HepG2 (cell line): ENCODE data around the gene TM9SF4. TPM values are rescaled to one million over a fixed set of nuclear protein-coding genes. Genes with fewer than 3 reads are reported as not detected.

Experiments
- ATAC-seq: fragments of 200-7000 bp; cut with Tn5 transposase; 3 replicates; pipeline ENCODE4 v1.9.1; 2020; ENCODE audit warnings: mild to moderate bottlenecking, moderate library complexity
- BruUV-seq: library from RNA; stranded (reverse); fragments of 400-500 nt; replicated peaks from 2 replicates; lab custom pipeline; 2021; lab: Mats Ljungman, UMichigan
- CTCF ChIA-PET: fragments of 300-600 bp; formaldehyde crosslinking; extraction: SDS; loops from one replicate; lab custom pipeline; 2021; ENCODE audit warnings: low total read pairs, inconsistent platforms, low intra/inter-chr PET ratio; lab: Yijun Ruan, JAX
- POLR2A ChIA-PET: fragments of 350-600 bp; sonication (Branson Sonifier 250); formaldehyde crosslinking; loops from one replicate; lab custom pipeline; 2020; ENCODE audit warnings: antibody characterized with exemption, inconsistent platforms; lab: Yijun Ruan, JAX
- DNase-seq: peaks from one replicate; pipeline ENCODE4 v3.0.0-alpha.2; 2015; ENCODE audit warnings: low spot score
- FAIRE-seq: peaks from 3 replicates; lab custom pipeline; 2011; peaks lifted over from hg19 to GRCh38; lab: Jason Lieb, UNC
- H2AFZ ChIP-seq: one replicate; pipeline ENCODE4 v1.6.1; 2011; ENCODE audit warnings: low read length, inconsistent platforms
- H3K27ac ChIP-seq: fragments of 300-600 bp; 3 replicates; pipeline ENCODE4 v1.8.0; 2011; ENCODE audit warnings: mixed run types, mild to moderate bottlenecking, mixed read lengths, low read length, inconsistent platforms; ENCODE audit not compliant: insufficient read depth; ENCODE audit errors: extremely low read length
- H3K27me3 ChIP-seq, 2 experiments: fragments of 200-600 bp in 1 of 2; 2 replicates in 1 of 2; 3 replicates in 1 of 2; pipeline versions ENCODE4 v1.6.0 to v1.8.0; 2011; ENCODE audit warnings: low read length in 2 of 2, mild to moderate bottlenecking in 2 of 2, moderate library complexity in 2 of 2, inconsistent platforms in 1 of 2; ENCODE audit not compliant: insufficient read depth in 2 of 2, control insufficient read depth in 1 of 2
- H3K36me3 ChIP-seq, 2 experiments: fragments of 200-600 bp in 1 of 2; replicated peaks in 1 of 2; 2 replicates in 1 of 2; 3 replicates in 1 of 2; pipeline versions ENCODE4 v1.5.1 to v1.8.0; 2011; ENCODE audit warnings: low read length in 2 of 2, inconsistent platforms in 1 of 2; ENCODE audit not compliant: insufficient read depth in 2 of 2, control insufficient read depth in 1 of 2
- H3K4me1 ChIP-seq: 2 replicates; pipeline ENCODE4 v1.5.1; 2012; ENCODE audit warnings: low read length, inconsistent platforms; ENCODE audit not compliant: insufficient read depth
- H3K4me2 ChIP-seq: 2 replicates; pipeline ENCODE4 v1.6.0; 2011; ENCODE audit warnings: low read depth, low read length, inconsistent platforms
- H3K4me3 ChIP-seq, 3 experiments: fragments of 200-600 bp in 1 of 3; sonication (generic), shearing (Covaris generic) in 1 of 3; replicated peaks in 1 of 3; 2 replicates each; pipeline ENCODE4 v1.5.1; 2011 to 2016; ENCODE audit warnings: low read length in 3 of 3, inconsistent platforms in 2 of 3, low read depth in 2 of 3, mild to moderate bottlenecking in 2 of 3, control low read depth in 1 of 3, mixed read lengths in 1 of 3; ENCODE audit not compliant: insufficient read depth in 1 of 3
- H3K79me2 ChIP-seq: one replicate; pipeline ENCODE4 v1.6.1; 2011; ENCODE audit warnings: low read length, inconsistent platforms; ENCODE audit not compliant: insufficient read depth
- H3K9ac ChIP-seq: 2 replicates; pipeline ENCODE4 v1.6.0; 2011; ENCODE audit warnings: mild to moderate bottlenecking, low read depth, low read length, inconsistent platforms; ENCODE audit not compliant: insufficient read depth
- H3K9me3 ChIP-seq: 2 replicates; pipeline ENCODE4 v1.5.1; 2012; ENCODE audit warnings: mild to moderate bottlenecking, low read length
- H4K20me1 ChIP-seq: 2 replicates; pipeline ENCODE4 v1.6.0; 2011; ENCODE audit warnings: inconsistent platforms, mild to moderate bottlenecking, low read length, moderate library complexity; ENCODE audit not compliant: insufficient read depth
- ASH2L ChIP-seq: fragments of 300-600, 200-600 bp; sonication (generic); IDR thresholded peaks from 2 replicates; pipeline ENCODE4 v1.7.0; 2017; ENCODE audit warnings: low read depth, mild to moderate bottlenecking, moderate library complexity, mixed read lengths, low read length; ENCODE audit not compliant: insufficient read length
- ATAD3A ChIP-seq: sonication (generic); formaldehyde crosslinking; IDR thresholded peaks from 2 replicates; pipeline ENCODE4 v1.4.0; 2020; ENCODE audit warnings: missing genetic modification reagents
- ATF1 ChIP-seq: IDR thresholded peaks from 2 replicates; pipeline ENCODE4 v1.6.1; 2016; ENCODE audit warnings: mild to moderate bottlenecking, control low read depth
- ETV6 ChIP-seq: sonication (generic); formaldehyde crosslinking; conservative IDR thresholded peaks from 2 replicates; pipeline ENCODE4 v1.4.0; 2020; ENCODE audit warnings: missing genetic modification reagents
- HMG20A ChIP-seq: IDR thresholded peaks from 2 replicates; pipeline ENCODE4 v1.6.1; 2016; ENCODE audit warnings: borderline replicate concordance
- MXD4 ChIP-seq: IDR thresholded peaks from 2 replicates; pipeline ENCODE4 v1.6.1; 2016; ENCODE audit warnings: mild to moderate bottlenecking, missing biosample characterization, missing genetic modification reagents
- RAD51 ChIP-seq: fragments of 450-650 bp; IDR thresholded peaks from 2 replicates; pipeline ENCODE4 v1.6.1; 2016; ENCODE audit warnings: borderline replicate concordance
- RARA ChIP-seq: IDR thresholded peaks from 2 replicates; pipeline ENCODE4 v1.6.1; 2016; ENCODE audit warnings: missing genetic modification reagents, missing compliant biosample characterization
- TBX2 ChIP-seq: sonication (generic); formaldehyde crosslinking; IDR thresholded peaks from 2 replicates; pipeline ENCODE4 v1.5.0; 2020; ENCODE audit warnings: missing genetic modification reagents, mild to moderate bottlenecking, borderline replicate concordance
- ZBTB7B ChIP-seq: sonication (generic); formaldehyde crosslinking; IDR thresholded peaks from 2 replicates; pipeline ENCODE4 v1.4.0; 2020; ENCODE audit warnings: missing genetic modification reagents
- ZFP82 ChIP-seq: sonication (generic); formaldehyde crosslinking; IDR thresholded peaks from 2 replicates; pipeline ENCODE4 v1.5.1; 2020; ENCODE audit warnings: mild to moderate bottlenecking, missing genetic modification reagents, borderline replicate concordance
- ZNF232 ChIP-seq: sonication (generic); formaldehyde crosslinking; IDR thresholded peaks from 2 replicates; pipeline ENCODE4 v1.4.0; 2020; ENCODE audit warnings: missing genetic modification reagents, borderline replicate concordance
- ZNF296 ChIP-seq: sonication (generic); formaldehyde crosslinking; conservative IDR thresholded peaks from 2 replicates; pipeline ENCODE4 v1.5.0; 2020; ENCODE audit warnings: mild to moderate bottlenecking, missing genetic modification reagents
- ZNF572 ChIP-seq: sonication (generic); formaldehyde crosslinking; IDR thresholded peaks from 2 replicates; pipeline ENCODE4 v1.5.1; 2020; ENCODE audit warnings: mild to moderate bottlenecking, missing genetic modification reagents
- ZNF891 ChIP-seq: sonication (generic); formaldehyde crosslinking; IDR thresholded peaks from 2 replicates; pipeline ENCODE4 v1.5.0; 2020; ENCODE audit warnings: mild to moderate bottlenecking, missing genetic modification reagents
- WGBS: methylation state at CpG from one replicate; pipeline ENCODE4 v1.1.6; 2017; ENCODE audit warnings: low lambda C conversion rate; 5-methylcytosine and 5-hydroxymethylcytosine counted together
- in situ Hi-C: cut with HindIII; loops from 2 replicates; pipeline ENCODE4 v1.10.0; 2017; ENCODE audit warnings: low pct_unique_long_range_greater_than_20kb; ENCODE audit not compliant: extremely low pct_ligation_motif_present
- intact Hi-C: fragments of 100-400 bp; cut with micrococcal nuclease; formaldehyde crosslinking; loops from one replicate; pipeline ENCODE4 v1.10.0; 2022; ENCODE audit not compliant: unreplicated experiment
- polyA plus RNA-seq, 8 experiments: library from polyadenylated mRNA; depleted of rRNA in 3 of 8; stranded (reverse) in 7 of 8; unstranded in 1 of 8; fragments of >200 nt; fragmentation: Illumina TruSeq in 4 of 8; extraction: Trizol in 4 of 8; gene quantifications; 2 replicates each; pipeline versions ENCODE4 v1.2.1 to v1.2.3, GENCODE V29; 2011 to 2016; ENCODE audit warnings: low read depth in 4 of 8, missing spikeins in 1 of 8, mixed read lengths in 1 of 8; ENCODE audit not compliant: insufficient read depth in 1 of 8
- total RNA-seq, 5 experiments: library from RNA; depleted of rRNA; stranded (reverse); fragments of >200 nt; fragmentation: Illumina TruSeq; extraction: Trizol; gene quantifications; 2 replicates each; pipeline ENCODE4 v1.2.3, GENCODE V29; 2016; ENCODE audit warnings: low read depth in 1 of 5
- TF ChIP-seq, protein P1 (sequence below): sonication (generic); formaldehyde crosslinking; IDR thresholded peaks from 2 replicates; pipeline ENCODE4 v1.5.0; 2020; ENCODE audit warnings: missing genetic modification reagents, mild to moderate bottlenecking, borderline replicate concordance
- TF ChIP-seq, protein P2 (sequence below): IDR thresholded peaks from 2 replicates; pipeline ENCODE4 v1.6.1; 2016; ENCODE audit warnings: low read depth, missing genetic modification reagents, missing compliant biosample characterization

TM9SF4 gene
- total and polyA plus RNA-seq, 2 of the 13 experiments (the other 11 are each of a cell fraction or from before 2014, with no cell fraction given), result 53.5 to 171 TPM

GRCh38 chr20:32179515-32179914 lies 70.0 kb downstream of the TM9SF4 start:
- TF ChIP-seq ASH2L (no peak), TBX2 (no peak), HMG20A (CRISPR knock-in tag) (no peak), ATF1 (CRISPR knock-in tag) (no peak), ZNF891 (no peak), ZBTB7B (CRISPR knock-in tag) (no peak), RAD51 (no peak), ZNF572 (no peak)
- TF ChIP-seq, protein P1, sequence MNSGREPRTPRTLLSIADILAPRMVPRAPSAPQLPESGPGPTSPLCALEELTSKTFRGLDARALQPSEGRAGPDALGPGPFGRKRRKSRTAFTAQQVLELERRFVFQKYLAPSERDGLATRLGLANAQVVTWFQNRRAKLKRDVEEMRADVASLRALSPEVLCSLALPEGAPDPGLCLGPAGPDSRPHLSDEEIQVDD, result no peak
- POLR2A ChIA-PET, result no interaction called here
- no peak for DNase-seq

GRCh38 chr20:32179934-32180333 lies 70.4 kb downstream of the TM9SF4 start:
- H3K4me1 ChIP-seq, result peaks cover 23% of the 10 kb centered on the region
- no peak for TF ChIP-seq ZNF296 (CRISPR knock-in tag)
- no peak for TF ChIP-seq MXD4
- TF ChIP-seq, protein P2, sequence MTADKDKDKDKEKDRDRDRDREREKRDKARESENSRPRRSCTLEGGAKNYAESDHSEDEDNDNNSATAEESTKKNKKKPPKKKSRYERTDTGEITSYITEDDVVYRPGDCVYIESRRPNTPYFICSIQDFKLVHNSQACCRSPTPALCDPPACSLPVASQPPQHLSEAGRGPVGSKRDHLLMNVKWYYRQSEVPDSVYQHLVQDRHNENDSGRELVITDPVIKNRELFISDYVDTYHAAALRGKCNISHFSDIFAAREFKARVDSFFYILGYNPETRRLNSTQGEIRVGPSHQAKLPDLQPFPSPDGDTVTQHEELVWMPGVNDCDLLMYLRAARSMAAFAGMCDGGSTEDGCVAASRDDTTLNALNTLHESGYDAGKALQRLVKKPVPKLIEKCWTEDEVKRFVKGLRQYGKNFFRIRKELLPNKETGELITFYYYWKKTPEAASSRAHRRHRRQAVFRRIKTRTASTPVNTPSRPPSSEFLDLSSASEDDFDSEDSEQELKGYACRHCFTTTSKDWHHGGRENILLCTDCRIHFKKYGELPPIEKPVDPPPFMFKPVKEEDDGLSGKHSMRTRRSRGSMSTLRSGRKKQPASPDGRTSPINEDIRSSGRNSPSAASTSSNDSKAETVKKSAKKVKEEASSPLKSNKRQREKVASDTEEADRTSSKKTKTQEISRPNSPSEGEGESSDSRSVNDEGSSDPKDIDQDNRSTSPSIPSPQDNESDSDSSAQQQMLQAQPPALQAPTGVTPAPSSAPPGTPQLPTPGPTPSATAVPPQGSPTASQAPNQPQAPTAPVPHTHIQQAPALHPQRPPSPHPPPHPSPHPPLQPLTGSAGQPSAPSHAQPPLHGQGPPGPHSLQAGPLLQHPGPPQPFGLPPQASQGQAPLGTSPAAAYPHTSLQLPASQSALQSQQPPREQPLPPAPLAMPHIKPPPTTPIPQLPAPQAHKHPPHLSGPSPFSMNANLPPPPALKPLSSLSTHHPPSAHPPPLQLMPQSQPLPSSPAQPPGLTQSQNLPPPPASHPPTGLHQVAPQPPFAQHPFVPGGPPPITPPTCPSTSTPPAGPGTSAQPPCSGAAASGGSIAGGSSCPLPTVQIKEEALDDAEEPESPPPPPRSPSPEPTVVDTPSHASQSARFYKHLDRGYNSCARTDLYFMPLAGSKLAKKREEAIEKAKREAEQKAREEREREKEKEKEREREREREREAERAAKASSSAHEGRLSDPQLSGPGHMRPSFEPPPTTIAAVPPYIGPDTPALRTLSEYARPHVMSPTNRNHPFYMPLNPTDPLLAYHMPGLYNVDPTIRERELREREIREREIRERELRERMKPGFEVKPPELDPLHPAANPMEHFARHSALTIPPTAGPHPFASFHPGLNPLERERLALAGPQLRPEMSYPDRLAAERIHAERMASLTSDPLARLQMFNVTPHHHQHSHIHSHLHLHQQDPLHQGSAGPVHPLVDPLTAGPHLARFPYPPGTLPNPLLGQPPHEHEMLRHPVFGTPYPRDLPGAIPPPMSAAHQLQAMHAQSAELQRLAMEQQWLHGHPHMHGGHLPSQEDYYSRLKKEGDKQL (CRISPR knock-in tag), result no peak
- TF ChIP-seq ETV6 (CRISPR knock-in tag), result no peak
- no peak for TF ChIP-seq ZNF232 (CRISPR knock-in tag)
- TF ChIP-seq ATAD3A (CRISPR knock-in tag), result no peak
- no peak for TF ChIP-seq RARA (CRISPR knock-in tag)
- TF ChIP-seq ZFP82 (CRISPR knock-in tag), result no peak

More at GRCh38 chr20:32179515-32179914, 70.0 kb downstream of the TM9SF4 start:
- no peaks in the 10 kb centered on the region for H3K27me3 ChIP-seq
- CTCF ChIA-PET, result no interaction called here
- no peaks in the 10 kb centered on the region for H3K36me3 ChIP-seq
- in situ Hi-C loops, result no loop called here
- H3K9me3 ChIP-seq, result no peaks in the 10 kb centered on the region
- no peaks in the 10 kb centered on the region for H4K20me1 ChIP-seq
- no peak overlapping the region for H3K4me2 ChIP-seq
- no peak for ATAC-seq
- H3K4me3 ChIP-seq, result no peak overlapping the region
- WGBS, result 92% methylated on average over 2 of the region's 2 CpGs
- BruUV-seq, result no TSS peak
- no peak overlapping the region for H3K27ac ChIP-seq
- H3K9ac ChIP-seq, result no peak overlapping the region
- no peak for FAIRE-seq
- intact Hi-C loops, result no loop called here
- H3K79me2 ChIP-seq, result no peaks in the 10 kb centered on the region
- H2AFZ ChIP-seq, result no peak overlapping the region
- H3K4me1 ChIP-seq, result peaks cover 20% of the 10 kb centered on the region

More at GRCh38 chr20:32179934-32180333, 70.4 kb downstream of the TM9SF4 start:
- Histone ChIP-seq H3K9ac (no peak overlapping the region), H3K4me3 (no peak overlapping the region), H2AFZ (no peak overlapping the region), H3K36me3 (no peaks in the 10 kb centered on the region), H3K27ac (no peak overlapping the region), H3K4me2 (no peak overlapping the region), H4K20me1 (no peaks in the 10 kb centered on the region), H3K9me3 (no peaks in the 10 kb centered on the region), H3K79me2 (no peaks in the 10 kb centered on the region), H3K27me3 (no peaks in the 10 kb centered on the region)
- ATAC-seq, result no peak
- DNase-seq, result no peak
- in situ Hi-C loops, result no loop called here
- FAIRE-seq, result no peak
- no TSS peak for BruUV-seq
- WGBS, result 90% methylated on average over 4 of the region's 4 CpGs
- intact Hi-C loops, result no loop called here
- CTCF ChIA-PET, result no interaction called here
- POLR2A ChIA-PET, result no interaction called here
